ENCODE results near the gene NTRK3. TPM values are rescaled to one million over a fixed set of nuclear protein-coding genes. Genes with fewer than 3 reads are reported as not detected.
A peak's percentile ranks its signal among the peaks of the same experiment; 100 is the strongest.

The NTRK3 gene
- 1 to 10 TPM in 3 of 4 donors, under 1 TPM in 1; 0.35 to 5.8 (median 3.0) TPM for total RNA-seq

DNA sequence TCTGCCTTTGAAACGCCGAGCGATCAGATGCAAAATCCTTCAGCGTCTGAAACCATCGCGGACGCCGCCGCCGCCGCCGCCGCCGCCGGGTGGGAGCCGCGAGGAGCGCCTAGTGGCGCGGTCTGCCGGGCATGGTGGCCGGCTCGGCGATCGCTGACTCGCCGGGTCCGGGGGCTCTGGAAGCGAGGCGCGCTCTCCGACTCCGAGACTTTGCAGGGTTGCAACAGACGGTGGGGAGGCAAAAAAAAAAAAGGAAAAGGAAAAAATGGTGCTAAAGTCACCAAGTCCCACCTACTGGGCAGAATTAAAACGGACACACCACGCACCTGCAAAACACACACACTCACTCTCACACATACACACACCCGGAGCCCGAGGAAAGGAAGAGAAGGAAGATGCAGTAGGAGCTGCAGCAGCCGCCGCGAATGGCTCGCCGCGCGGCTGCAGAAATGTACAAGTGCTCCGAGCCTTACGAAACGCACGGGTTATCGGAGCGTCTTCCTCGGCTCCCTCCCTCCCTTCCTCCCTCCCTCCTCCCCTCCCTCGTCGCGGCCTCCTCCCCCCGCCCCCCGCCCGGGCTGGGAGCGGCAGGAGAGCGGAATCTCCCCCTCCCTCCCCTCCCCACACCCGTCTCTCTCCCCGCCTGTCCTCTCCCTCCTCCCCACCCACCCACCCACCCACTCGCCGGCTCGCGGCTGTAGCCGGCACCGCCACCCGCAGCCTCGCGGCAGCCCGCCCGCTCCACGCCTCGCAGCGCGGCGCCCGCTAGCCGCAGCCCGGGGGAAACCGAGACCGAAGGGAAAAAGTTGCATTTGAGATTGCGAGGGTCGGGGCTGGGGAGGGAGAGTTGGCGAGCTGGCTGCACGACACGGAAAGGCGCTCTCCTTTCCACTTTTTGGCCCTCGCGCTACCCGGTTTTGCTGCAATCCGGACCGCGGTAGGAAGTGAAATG lies at the start of gene NTRK3:
Gene NTRK3 (minus strand): TSS at position 461 of the 952 bp plus-strand sequence. CDS start 586 bp downstream, outside the sequence.
- H3K9me3 ChIP-seq: no peaks in the 10 kb centered on the region
- H3K27ac ChIP-seq: no peak within 1 kb of the TSS
- H3K36me3 ChIP-seq: no peaks in the 10 kb centered on the region
- no peak for DNase-seq
- TF ChIP-seq, protein P1, sequence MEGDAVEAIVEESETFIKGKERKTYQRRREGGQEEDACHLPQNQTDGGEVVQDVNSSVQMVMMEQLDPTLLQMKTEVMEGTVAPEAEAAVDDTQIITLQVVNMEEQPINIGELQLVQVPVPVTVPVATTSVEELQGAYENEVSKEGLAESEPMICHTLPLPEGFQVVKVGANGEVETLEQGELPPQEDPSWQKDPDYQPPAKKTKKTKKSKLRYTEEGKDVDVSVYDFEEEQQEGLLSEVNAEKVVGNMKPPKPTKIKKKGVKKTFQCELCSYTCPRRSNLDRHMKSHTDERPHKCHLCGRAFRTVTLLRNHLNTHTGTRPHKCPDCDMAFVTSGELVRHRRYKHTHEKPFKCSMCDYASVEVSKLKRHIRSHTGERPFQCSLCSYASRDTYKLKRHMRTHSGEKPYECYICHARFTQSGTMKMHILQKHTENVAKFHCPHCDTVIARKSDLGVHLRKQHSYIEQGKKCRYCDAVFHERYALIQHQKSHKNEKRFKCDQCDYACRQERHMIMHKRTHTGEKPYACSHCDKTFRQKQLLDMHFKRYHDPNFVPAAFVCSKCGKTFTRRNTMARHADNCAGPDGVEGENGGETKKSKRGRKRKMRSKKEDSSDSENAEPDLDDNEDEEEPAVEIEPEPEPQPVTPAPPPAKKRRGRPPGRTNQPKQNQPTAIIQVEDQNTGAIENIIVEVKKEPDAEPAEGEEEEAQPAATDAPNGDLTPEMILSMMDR (IDR thresholded peaks at IDR 0.05): no peak
- no peak for TF ChIP-seq POLR2A (IDR thresholded peaks at IDR 0.05)
- H3K4me1 ChIP-seq: peaks cover 0 to 20% (median 0%) of the 10 kb centered on the region in 4 donors
- peaks cover 0 to 24% of the 10 kb centered on the region in 2 donors for H3K27me3 ChIP-seq
- H3K4me3 ChIP-seq: peak within 1 kb of the TSS in 3 of 4 donors; percentile 20 to 43 (median 21)

DNA sequence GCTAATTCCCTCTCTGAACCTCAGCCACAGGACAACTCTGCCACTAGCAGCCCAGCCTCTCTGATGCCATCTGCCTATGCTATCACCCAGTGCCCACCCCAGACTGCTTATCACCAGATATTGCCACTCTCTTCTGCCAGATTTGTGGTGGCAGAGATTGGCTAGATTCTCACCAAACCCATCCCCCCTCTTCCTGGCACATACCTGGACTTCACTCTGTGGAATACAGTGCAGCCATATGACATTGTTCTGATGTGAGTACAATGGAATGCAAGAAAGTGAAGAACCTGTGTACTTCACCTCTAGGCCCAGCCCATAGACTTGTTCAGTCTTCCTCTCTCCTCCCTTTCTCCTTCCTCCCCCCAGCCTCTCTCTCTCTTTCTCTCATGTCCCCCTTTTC lies 46.9 kb upstream of the NTRK3 start:
- no peak for DNase-seq
- no peaks in the 10 kb centered on the region for H3K4me1 ChIP-seq
- no peaks in the 10 kb centered on the region for H3K9me3 ChIP-seq
- no peaks in the 10 kb centered on the region for H3K27me3 ChIP-seq
- no peaks in the 10 kb centered on the region for H3K36me3 ChIP-seq
- H3K27ac ChIP-seq: no peak overlapping the region
- H3K4me3 ChIP-seq: no peak overlapping the region
- TF ChIP-seq, protein P1 (IDR thresholded peaks at IDR 0.05): no peak
- TF ChIP-seq POLR2A (IDR thresholded peaks at IDR 0.05): no peak

DNA sequence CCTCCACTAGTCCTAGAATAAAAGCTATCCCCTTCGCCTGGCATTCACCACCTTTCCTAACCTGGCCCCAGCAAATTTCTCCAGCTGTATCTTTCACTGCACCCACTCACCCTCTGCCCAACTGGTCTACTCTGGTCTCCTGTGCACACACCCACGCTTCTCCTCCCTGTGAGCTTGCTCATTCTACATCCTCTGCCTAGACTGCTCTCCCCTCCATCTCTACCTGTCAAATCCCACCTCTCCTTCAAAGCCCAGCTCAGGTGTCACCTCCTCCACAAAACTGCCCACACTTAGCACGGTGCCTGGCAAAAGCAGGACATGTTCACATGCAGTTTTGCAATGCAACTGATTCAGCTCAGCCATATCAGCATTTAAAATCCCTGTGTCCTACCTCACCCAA lies 45.8 kb upstream of the NTRK3 start:
- TF ChIP-seq, protein P1 (IDR thresholded peaks at IDR 0.05): no peak
- no peak for TF ChIP-seq POLR2A (IDR thresholded peaks at IDR 0.05)
- Histone ChIP-seq H3K4me3 (no peak overlapping the region), H3K36me3 (no peaks in the 10 kb centered on the region), H3K4me1 (no peaks in the 10 kb centered on the region), H3K27me3 (no peaks in the 10 kb centered on the region), H3K27ac (no peak overlapping the region), H3K9me3 (no peaks in the 10 kb centered on the region)
- DNase-seq: no peak

DNA sequence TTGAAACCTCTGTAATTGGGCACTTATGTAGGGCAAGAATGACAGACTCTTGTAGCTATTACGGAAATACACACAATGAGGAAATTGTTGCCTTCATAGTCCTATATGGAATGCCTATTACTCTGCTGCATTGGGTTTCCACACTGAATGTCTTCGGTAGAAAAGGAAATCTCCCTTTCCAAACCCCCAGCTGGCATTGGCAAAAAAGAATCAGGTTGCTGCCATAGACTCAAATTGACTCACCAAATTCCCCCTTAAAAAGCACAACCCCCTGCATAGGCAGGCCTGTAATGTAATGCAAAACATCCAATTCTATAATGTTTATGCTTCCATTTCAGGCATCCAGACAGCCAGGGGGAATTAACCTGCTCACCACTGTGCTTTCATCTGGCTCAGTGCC lies 44.8 kb upstream of the NTRK3 start:
- no peaks in the 10 kb centered on the region for H3K4me1 ChIP-seq
- DNase-seq: no peak
- H3K36me3 ChIP-seq: no peaks in the 10 kb centered on the region
- H3K9me3 ChIP-seq: no peaks in the 10 kb centered on the region
- no peak for TF ChIP-seq POLR2A (IDR thresholded peaks at IDR 0.05)
- TF ChIP-seq, protein P1 (IDR thresholded peaks at IDR 0.05): no peak
- H3K4me3 ChIP-seq: no peak overlapping the region
- H3K27ac ChIP-seq: no peak overlapping the region
- H3K27me3 ChIP-seq: no peaks in the 10 kb centered on the region

DNA sequence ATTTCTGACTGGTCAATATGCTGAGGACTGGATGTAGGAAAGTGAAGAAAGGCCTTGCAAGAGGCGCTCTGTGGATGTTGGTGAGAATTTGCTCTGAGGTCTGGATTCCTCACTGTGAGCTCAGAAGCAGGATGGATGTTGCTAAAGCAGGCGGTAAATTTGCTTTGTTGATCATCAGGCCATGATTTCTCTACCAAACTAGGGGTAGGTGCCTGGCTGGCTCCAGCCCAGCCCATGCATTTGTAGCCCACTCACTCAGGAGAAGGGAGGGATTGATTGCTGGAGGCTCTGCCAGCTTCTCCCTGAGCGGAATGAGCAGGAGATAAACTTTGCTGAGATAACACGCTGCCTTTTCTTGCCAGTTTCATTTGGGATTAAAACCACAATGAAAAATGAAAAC lies 44.3 kb upstream of the NTRK3 start:
- Histone ChIP-seq H3K9me3 (no peaks in the 10 kb centered on the region), H3K27me3 (no peaks in the 10 kb centered on the region), H3K36me3 (no peaks in the 10 kb centered on the region), H3K4me3 (no peak overlapping the region), H3K4me1 (no peaks in the 10 kb centered on the region), H3K27ac (no peak overlapping the region)
- no peak for TF ChIP-seq POLR2A (IDR thresholded peaks at IDR 0.05)
- TF ChIP-seq, protein P1 (IDR thresholded peaks at IDR 0.05): no peak
- DNase-seq: no peak
